Dendritic cell treated with granulocyte-macrophage colony-stimulating factor and Interleukin-4, amounts not matched to agents 40 ng/mL and 50 ng/mL, for 4 days (primary cell): ENCODE measurements around the gene GOLGA1.
A peak's percentile ranks its signal among the peaks of the same experiment; 100 is the strongest.
"Not testable (repeated sequence)": the region's sequence is repeated elsewhere in the genome, so short reads cannot be mapped to it uniquely, and the experiment has no call there.

Experiments
- H3K27ac Mint-ChIP-seq: one replicate; pipeline ENCODE4 v1.8.0; 2022; ENCODE audit warnings: mild to moderate bottlenecking, mixed read lengths
- H3K27me3 Mint-ChIP-seq: one replicate; pipeline ENCODE4 v1.8.0; 2022; ENCODE audit warnings: mild to moderate bottlenecking, mixed read lengths
- H3K36me3 Mint-ChIP-seq: one replicate; pipeline ENCODE4 v1.8.0; 2022; ENCODE audit warnings: low read depth, mixed read lengths
- H3K4me1 Mint-ChIP-seq: one replicate; pipeline ENCODE4 v1.8.0; 2022; ENCODE audit warnings: low read depth, mixed read lengths
- H3K4me3 Mint-ChIP-seq: one replicate; pipeline ENCODE4 v1.8.0; 2022; ENCODE audit warnings: mild to moderate bottlenecking, moderate library complexity, mixed read lengths
- H3K9me3 Mint-ChIP-seq: one replicate; pipeline ENCODE4 v1.8.0; 2022; ENCODE audit warnings: mixed read lengths
- intact Hi-C: fragments of 100-400 bp; cut with micrococcal nuclease; formaldehyde crosslinking; loops from one replicate; pipeline ENCODE4 v1.15.0; 2022

The GOLGA1 gene

GRCh38 chr9:124854161-124854560 lies 86.7 kb downstream of the GOLGA1 start:
- no peaks in the 10 kb centered on the region for H3K9me3 Mint-ChIP-seq
- intact Hi-C loops: loop anchor here (5.0 to 10.0 kb wide), 2 partner anchors 239 to 518 kb away; no protein-coding TSS in a partner anchor
- no peak overlapping the region for H3K4me3 Mint-ChIP-seq

GRCh38 chr9:124853605-124854143 lies 87.2 kb downstream of the GOLGA1 start:
- Mint-ChIP-seq H3K27ac (peak overlapping the region; percentile 57), H3K4me3 (peak overlapping the region; percentile 78), H3K9me3 (no peaks in the 10 kb centered on the region), H3K4me1 (peaks cover 6% of the 10 kb centered on the region), H3K36me3 (peaks cover 26% of the 10 kb centered on the region), H3K27me3 (peaks cover 30% of the 10 kb centered on the region)
- intact Hi-C loops: loop anchor here (1.0 to 10.0 kb wide), 3 partner anchors 81 to 519 kb away; no protein-coding TSS in a partner anchor

More at GRCh38 chr9:124854161-124854560, 86.7 kb downstream of the GOLGA1 start:
- Mint-ChIP-seq H3K36me3 (peaks cover 30% of the 10 kb centered on the region), H3K4me1 (peaks cover 8% of the 10 kb centered on the region), H3K27me3 (peaks cover 28% of the 10 kb centered on the region), H3K27ac (no peak overlapping the region)

GRCh38 chr9:124852829-124853531 lies 87.9 kb downstream of the GOLGA1 start, which contains the start of gene WDR38:
Gene WDR38 (plus strand): TSS chr9:124853460. CDS start chr9:124853532, 72 bp downstream.
- Mint-ChIP-seq H3K27ac (peak within 1 kb of the TSS; percentile 57), H3K9me3 (no peaks in the 10 kb centered on the region), H3K4me3 (peak within 1 kb of the TSS; percentile 78), H3K27me3 (peaks cover 30% of the 10 kb centered on the region), H3K36me3 (peaks cover 19% of the 10 kb centered on the region), H3K4me1 (peaks cover 6% of the 10 kb centered on the region)
- intact Hi-C loops: loop anchor here (1.0 to 10.0 kb wide), 3 partner anchors 81 to 519 kb away; no protein-coding TSS in a partner anchor

- Mint-ChIP-seq H3K27me3 (peaks cover 30% of the 10 kb centered on the region), H3K36me3 (peaks cover 12% of the 10 kb centered on the region), H3K27ac (no peak overlapping the region), H3K9me3 (no peaks in the 10 kb centered on the region), H3K4me3 (peak overlapping the region; percentile 78), H3K4me1 (peaks cover 6% of the 10 kb centered on the region)
- intact Hi-C loops: loop anchor here (5.0 to 10.0 kb wide), 2 partner anchors 237 to 520 kb away; no protein-coding TSS in a partner anchor
Observed at GRCh38 chr9:124852121-124852828, 88.6 kb downstream of the GOLGA1 start.

- peaks cover 31% of the 10 kb centered on the region for H3K27me3 Mint-ChIP-seq
- intact Hi-C loops: loop anchor here (5.0 to 10.0 kb wide), 2 partner anchors 235 to 522 kb away; no protein-coding TSS in a partner anchor
- H3K27ac Mint-ChIP-seq: no peak overlapping the region
- H3K4me1 Mint-ChIP-seq: peaks cover 6% of the 10 kb centered on the region
- no peaks in the 10 kb centered on the region for H3K9me3 Mint-ChIP-seq
- no peaks in the 10 kb centered on the region for H3K36me3 Mint-ChIP-seq
- H3K4me3 Mint-ChIP-seq: no peak overlapping the region
Observed at GRCh38 chr9:124849801-124850200, 91.1 kb downstream of the GOLGA1 start.

- H3K9me3 Mint-ChIP-seq: no peaks in the 10 kb centered on the region
- peaks cover 20% of the 10 kb centered on the region for H3K27me3 Mint-ChIP-seq
Observed at GRCh38 chr9:124846969-124847368, 93.9 kb downstream of the GOLGA1 start.

GRCh38 chr9:124846467-124846866 lies 94.4 kb downstream of the GOLGA1 start:
- H3K9me3 Mint-ChIP-seq, H3K4me3 Mint-ChIP-seq, H3K36me3 Mint-ChIP-seq, H3K27ac Mint-ChIP-seq, H3K4me1 Mint-ChIP-seq, intact Hi-C loops: not testable (repeated sequence)
- peaks cover 17% of the 10 kb centered on the region for H3K27me3 Mint-ChIP-seq

More at GRCh38 chr9:124846969-124847368, 93.9 kb downstream of the GOLGA1 start:
- no peak overlapping the region for H3K4me3 Mint-ChIP-seq
- no peaks in the 10 kb centered on the region for H3K36me3 Mint-ChIP-seq
- intact Hi-C loops: no loop called here
- H3K27ac Mint-ChIP-seq: no peak overlapping the region
- H3K4me1 Mint-ChIP-seq: no peaks in the 10 kb centered on the region

GRCh38 chr9:124844291-124844690 lies 96.6 kb downstream of the GOLGA1 start:
- intact Hi-C loops: no loop called here
- Mint-ChIP-seq H3K4me1 (peaks cover 4% of the 10 kb centered on the region), H3K9me3 (no peaks in the 10 kb centered on the region), H3K4me3 (no peak overlapping the region), H3K27ac (no peak overlapping the region), H3K27me3 (peaks cover 14% of the 10 kb centered on the region), H3K36me3 (no peaks in the 10 kb centered on the region)

GRCh38 chr9:124843456-124844034 lies 97.3 kb downstream of the GOLGA1 start:
- Mint-ChIP-seq H3K4me3 (no peak overlapping the region), H3K36me3 (no peaks in the 10 kb centered on the region), H3K4me1 (peaks cover 6% of the 10 kb centered on the region), H3K27ac (no peak overlapping the region), H3K27me3 (peaks cover 17% of the 10 kb centered on the region), H3K9me3 (no peaks in the 10 kb centered on the region)
- intact Hi-C loops: no loop called here

- H3K27me3 Mint-ChIP-seq: peaks cover 35% of the 10 kb centered on the region
- H3K4me3 Mint-ChIP-seq: no peak overlapping the region
- H3K36me3 Mint-ChIP-seq: no peaks in the 10 kb centered on the region
- intact Hi-C loops: no loop called here
- no peaks in the 10 kb centered on the region for H3K9me3 Mint-ChIP-seq
- peaks cover 6% of the 10 kb centered on the region for H3K4me1 Mint-ChIP-seq
- H3K27ac Mint-ChIP-seq: peak overlapping the region; percentile 13
Observed at GRCh38 chr9:124841075-124841821, 99.6 kb downstream of the GOLGA1 start.

GRCh38 chr9:124840300-124840833 lies 100.5 kb downstream of the GOLGA1 start:
- Mint-ChIP-seq H3K27ac (peak overlapping the region; percentile 13), H3K9me3 (no peaks in the 10 kb centered on the region), H3K4me3 (no peak overlapping the region), H3K4me1 (peaks cover 6% of the 10 kb centered on the region), H3K27me3 (peaks cover 35% of the 10 kb centered on the region), H3K36me3 (no peaks in the 10 kb centered on the region)
- intact Hi-C loops: no loop called here

GRCh38 chr9:124839612-124840299 lies 101.1 kb downstream of the GOLGA1 start:
- Mint-ChIP-seq H3K4me3 (no peak overlapping the region), H3K4me1 (peaks cover 6% of the 10 kb centered on the region), H3K9me3 (no peaks in the 10 kb centered on the region), H3K36me3 (no peaks in the 10 kb centered on the region), H3K27me3 (peaks cover 34% of the 10 kb centered on the region), H3K27ac (no peak overlapping the region)
- intact Hi-C loops: no loop called here
